Gastrocnemius medialis (tissue), 4 donors: Measurements from ENCODE around the gene SRPK2. TPM values are rescaled to one million over a fixed set of nuclear protein-coding genes. Genes with fewer than 3 reads are reported as not detected.

Source experiments
- ATAC-seq, 2 donors: fragments of 150-250 bp; one replicate each; pipeline ENCODE4 v1.9.1; 2016
- DNase-seq, 2 donors: peaks; one replicate each; pipeline ENCODE4 v3.0.0-alpha.2; 2019
- H3K27ac ChIP-seq, 4 donors: fragments of 200-600 bp; sonication (generic); 1 replicate in 1 of 4; 2 replicates in 3 of 4; pipeline ENCODE4 v1.5.1; 2016 to 2018; ENCODE audit warnings: mild to moderate bottlenecking in 2 of 4, moderate library complexity in 1 of 4
- H3K27me3 ChIP-seq, 3 donors: fragments of 200-600 bp; sonication (generic) in 2 of 3; 1 replicate in 1 of 3; 2 replicates in 2 of 3; pipeline versions ENCODE4 v1.5.1 to v1.6.0; 2016 to 2019; ENCODE audit warnings: mild to moderate bottlenecking in 1 of 3, moderate library complexity in 1 of 3
- H3K36me3 ChIP-seq, 2 donors: fragments of 200-600 bp; sonication (generic) in 1 of 2; one replicate each; pipeline ENCODE4 v1.5.1; 2017 to 2018
- H3K4me1 ChIP-seq, 2 donors: fragments of 200-600 bp; sonication (generic) in 1 of 2; one replicate each; pipeline ENCODE4 v1.5.1; 2016 to 2017; ENCODE audit warnings: mild to moderate bottlenecking in 2 of 2
- H3K4me3 ChIP-seq, 4 donors: fragments of 200-600 bp; sonication (generic) in 3 of 4; 1 replicate in 1 of 4; 2 replicates in 3 of 4; pipeline ENCODE4 v1.5.1; 2016 to 2019; ENCODE audit warnings: mild to moderate bottlenecking in 2 of 4
- H3K9me3 ChIP-seq, 3 donors: fragments of 200-600 bp; sonication (generic) in 2 of 3; 1 replicate in 1 of 3; 2 replicates in 2 of 3; pipeline ENCODE4 v1.5.1; 2016 to 2019
- POLR2A ChIP-seq, 2 donors: fragments of 450-650 bp; IDR thresholded peaks; one replicate each; pipeline ENCODE4 v1.6.1; 2017; ENCODE audit warnings: antibody characterized with exemption in 2 of 2, mild to moderate bottlenecking in 2 of 2, moderate library complexity in 2 of 2
- in situ Hi-C, 4 donors: fragments of 200-750 bp; cut with MboI; loops; one replicate each; pipeline versions ENCODE4 v1.15.0 to v1.8.0; 2017; ENCODE audit warnings: low sequenced_read_pairs in 4 of 4
- intact Hi-C: fragments of 100-400 bp; cut with DNase I; formaldehyde crosslinking; loops from one replicate; pipeline ENCODE4 v1.15.1; 2023; ENCODE audit warnings: low total_unique reads
- total RNA-seq, 4 donors: library from RNA; depleted of rRNA; stranded (reverse); fragments of >200 nt; gene quantifications; one replicate each; pipeline versions ENCODE4 v1.1.0 to v1.2.3, GENCODE V29; 2016
- TF ChIP-seq, protein P1 (sequence below), 5 experiments: fragments of 450-650 bp in 3 of 5; fragments of 200-600 bp in 2 of 5; sonication (generic) in 2 of 5; IDR thresholded peaks in 4 of 5; conservative IDR thresholded peaks in 1 of 5; 1 replicate in 4 of 5; 2 replicates in 1 of 5; pipeline ENCODE4 v1.5.1; 2016 to 2019; ENCODE audit warnings: antibody characterized with exemption in 5 of 5, mild to moderate bottlenecking in 3 of 5, moderate library complexity in 3 of 5

The SRPK2 gene
- total RNA-seq, 4 donors from 2014 or later = 18.1 to 49.0 (median 21.3) TPM

DNA sequence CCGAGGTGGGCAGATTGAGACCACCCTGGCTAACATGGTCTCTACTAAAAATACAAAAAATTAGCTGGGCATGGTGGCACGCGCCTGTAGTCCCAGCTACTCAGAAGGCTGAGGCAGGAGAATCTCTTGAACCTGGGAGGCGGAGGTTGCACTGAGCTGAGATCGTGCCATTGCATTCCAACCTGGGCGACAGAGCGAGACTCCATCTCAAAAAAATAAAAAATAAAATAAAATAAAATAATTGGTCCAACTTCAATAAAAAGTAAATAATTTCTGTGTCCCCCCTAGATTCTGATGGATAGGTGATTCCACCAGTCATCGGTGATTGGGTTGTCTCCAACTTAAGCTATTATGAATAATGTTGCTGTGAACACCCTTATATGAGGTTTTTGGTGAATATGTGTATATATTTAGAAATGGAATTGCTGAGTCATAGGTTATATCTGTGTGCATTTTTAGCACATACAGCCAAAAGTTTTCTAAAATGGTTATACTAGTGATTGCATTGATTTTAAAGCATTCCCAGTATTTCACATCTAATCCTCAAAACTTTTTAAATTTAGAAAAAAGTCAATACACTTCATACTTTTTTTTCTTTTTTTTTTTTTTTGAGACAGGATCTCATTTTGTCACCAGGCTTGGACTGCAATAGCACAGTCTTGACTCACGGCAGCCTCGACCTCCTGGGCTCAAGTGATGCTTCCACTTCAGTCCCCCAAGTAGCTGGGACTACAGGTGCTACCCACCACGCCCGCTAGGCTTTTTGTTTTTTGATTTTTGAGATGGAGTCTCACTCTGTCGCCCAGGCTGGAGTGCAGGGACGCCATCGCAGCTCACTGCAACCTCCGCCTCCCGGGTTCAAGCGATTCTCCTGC, 13.7 kb upstream of the SRPK2 start:
- TF ChIP-seq, protein P1, sequence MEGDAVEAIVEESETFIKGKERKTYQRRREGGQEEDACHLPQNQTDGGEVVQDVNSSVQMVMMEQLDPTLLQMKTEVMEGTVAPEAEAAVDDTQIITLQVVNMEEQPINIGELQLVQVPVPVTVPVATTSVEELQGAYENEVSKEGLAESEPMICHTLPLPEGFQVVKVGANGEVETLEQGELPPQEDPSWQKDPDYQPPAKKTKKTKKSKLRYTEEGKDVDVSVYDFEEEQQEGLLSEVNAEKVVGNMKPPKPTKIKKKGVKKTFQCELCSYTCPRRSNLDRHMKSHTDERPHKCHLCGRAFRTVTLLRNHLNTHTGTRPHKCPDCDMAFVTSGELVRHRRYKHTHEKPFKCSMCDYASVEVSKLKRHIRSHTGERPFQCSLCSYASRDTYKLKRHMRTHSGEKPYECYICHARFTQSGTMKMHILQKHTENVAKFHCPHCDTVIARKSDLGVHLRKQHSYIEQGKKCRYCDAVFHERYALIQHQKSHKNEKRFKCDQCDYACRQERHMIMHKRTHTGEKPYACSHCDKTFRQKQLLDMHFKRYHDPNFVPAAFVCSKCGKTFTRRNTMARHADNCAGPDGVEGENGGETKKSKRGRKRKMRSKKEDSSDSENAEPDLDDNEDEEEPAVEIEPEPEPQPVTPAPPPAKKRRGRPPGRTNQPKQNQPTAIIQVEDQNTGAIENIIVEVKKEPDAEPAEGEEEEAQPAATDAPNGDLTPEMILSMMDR (IDR thresholded peaks at IDR 0.05 in 4 of 5, conservative IDR thresholded peaks at IDR 0.05 in 1 of 5) = no peak
- no peak for TF ChIP-seq POLR2A (IDR thresholded peaks at IDR 0.05)

DNA sequence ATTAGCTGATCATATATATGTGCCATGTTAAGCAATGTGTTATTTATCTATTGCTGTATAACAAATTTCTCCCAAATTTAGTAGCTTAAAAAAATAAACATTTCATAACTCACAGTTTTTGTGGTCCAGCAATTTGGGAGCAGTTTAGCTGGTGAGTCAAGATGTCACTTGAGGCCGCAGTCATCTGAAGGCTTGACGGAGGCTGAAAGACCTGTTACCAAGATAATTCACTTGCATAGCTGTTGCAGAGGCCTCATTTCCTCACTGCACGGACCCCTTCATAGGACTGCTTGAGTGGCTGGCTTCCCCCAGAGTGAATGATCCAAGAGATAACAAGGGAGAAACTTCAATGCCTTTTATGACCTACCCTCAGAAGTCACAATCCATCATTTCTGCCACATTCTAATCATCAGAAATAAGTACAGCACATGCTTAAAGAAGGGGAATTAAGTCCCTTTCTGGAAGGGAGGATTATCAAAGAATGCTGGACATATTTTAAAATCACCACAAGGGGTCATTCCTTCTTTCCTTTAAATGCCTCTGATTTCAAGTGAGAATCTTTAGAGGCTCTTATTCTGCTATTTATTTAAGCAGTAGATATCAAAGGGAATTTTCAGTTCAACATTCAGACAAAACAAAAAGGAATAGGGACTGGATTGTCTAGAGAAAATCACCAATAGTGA, 10.5 kb upstream of the SRPK2 start:
- H3K36me3 ChIP-seq = no peaks in the 10 kb centered on the region
- H3K9me3 ChIP-seq = no peaks in the 10 kb centered on the region
- DNase-seq = no peak
- ATAC-seq = no peak
- in situ Hi-C loops = no loop called here
- TF ChIP-seq, protein P1 (IDR thresholded peaks at IDR 0.05 in 4 of 5, conservative IDR thresholded peaks at IDR 0.05 in 1 of 5) = no peak
- TF ChIP-seq POLR2A (IDR thresholded peaks at IDR 0.05) = no peak
- no peaks in the 10 kb centered on the region for H3K27me3 ChIP-seq
- intact Hi-C loops = no loop called here
- peaks cover 4 to 7% of the 10 kb centered on the region in 2 donors for H3K4me1 ChIP-seq
- no peak overlapping the region for H3K27ac ChIP-seq
- H3K4me3 ChIP-seq = no peak overlapping the region

More for the DNA sequence above, 13.7 kb upstream of the SRPK2 start:
- intact Hi-C loops = no loop called here
- Histone ChIP-seq H3K9me3 (no peaks in the 10 kb centered on the region), H3K36me3 (no peaks in the 10 kb centered on the region), H3K4me1 (peaks cover 4 to 7% of the 10 kb centered on the region in 2 donors), H3K4me3 (no peak overlapping the region), H3K27ac (no peak overlapping the region), H3K27me3 (no peaks in the 10 kb centered on the region)
- ATAC-seq = no peak
- in situ Hi-C loops = no loop called here
- no peak for DNase-seq

DNA sequence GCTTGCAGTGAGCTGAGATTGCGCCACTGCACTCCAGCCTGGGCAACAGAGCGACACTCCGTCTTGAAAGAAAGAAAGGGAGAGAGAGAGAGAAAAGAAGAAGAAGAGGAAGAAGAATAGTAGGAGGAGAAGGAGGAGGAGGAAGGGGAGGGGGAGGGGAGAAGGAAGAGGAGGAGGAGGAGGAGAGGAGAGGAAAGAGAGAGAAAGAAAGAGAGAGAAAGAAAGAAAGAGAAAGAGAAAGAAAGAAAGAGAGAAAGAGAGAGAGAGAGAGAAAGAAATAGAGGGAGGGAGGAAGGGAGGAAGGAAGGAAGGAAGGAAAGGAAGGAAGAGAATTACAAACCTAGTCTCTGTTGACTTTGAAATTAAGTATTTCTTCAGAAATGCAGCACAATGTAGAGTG, 7.8 kb upstream of the SRPK2 start:
- Histone ChIP-seq H3K4me3 (no peak overlapping the region), H3K36me3 (no peaks in the 10 kb centered on the region), H3K4me1 (peaks cover 1 to 4% of the 10 kb centered on the region in 2 donors), H3K27ac (no peak overlapping the region), H3K9me3 (no peaks in the 10 kb centered on the region), H3K27me3 (no peaks in the 10 kb centered on the region)
- TF ChIP-seq, protein P1 (IDR thresholded peaks at IDR 0.05 in 4 of 5, conservative IDR thresholded peaks at IDR 0.05 in 1 of 5) = no peak
- TF ChIP-seq POLR2A (IDR thresholded peaks at IDR 0.05) = no peak
- intact Hi-C loops (no loop called here), in situ Hi-C loops (no loop called here)
- no peak for ATAC-seq
- no peak for DNase-seq

DNA sequence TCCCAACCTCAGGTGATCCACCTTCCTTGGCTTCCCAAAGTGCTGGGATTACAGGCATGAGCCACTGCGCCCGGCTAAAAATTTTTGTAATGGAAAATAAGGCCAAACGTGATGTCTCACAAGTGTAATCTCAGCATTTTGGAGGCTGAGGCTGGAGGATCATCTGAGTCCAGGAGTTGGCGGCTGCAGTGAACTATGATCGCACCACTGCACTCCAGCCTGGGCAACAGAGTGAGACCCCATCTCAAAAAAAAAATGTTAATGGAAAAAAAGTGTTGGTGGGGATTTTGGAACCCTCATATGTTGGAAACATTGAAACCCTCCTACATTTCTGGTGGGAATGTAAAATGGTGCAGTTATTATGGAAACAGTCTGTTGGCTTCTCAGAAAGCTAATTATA, 2.7 kb upstream of the SRPK2 start:
- Histone ChIP-seq H3K36me3 (no peaks in the 10 kb centered on the region), H3K9me3 (no peaks in the 10 kb centered on the region), H3K27me3 (no peaks in the 10 kb centered on the region), H3K4me1 (peaks cover 9 to 12% of the 10 kb centered on the region in 2 donors), H3K4me3 (no peak overlapping the region), H3K27ac (no peak overlapping the region)
- TF ChIP-seq, protein P1 (IDR thresholded peaks at IDR 0.05 in 4 of 5, conservative IDR thresholded peaks at IDR 0.05 in 1 of 5) = no peak
- no peak for TF ChIP-seq POLR2A (IDR thresholded peaks at IDR 0.05)
- intact Hi-C loops = no loop called here
- DNase-seq (no peak), ATAC-seq (no peak)
- in situ Hi-C loops = no loop called here
